Immature natural killer cell (primary cell): Measurements from ENCODE around the gene EXOC3L1. TPM values are rescaled to one million over a fixed set of nuclear protein-coding genes. Genes with fewer than 3 reads are reported as not detected.

ENCODE experiments used
- DNase-seq, 3 donors: peaks; one replicate each; pipeline ENCODE4 v3.0.0; 2022; ENCODE audit warnings: mixed read lengths in 1 of 3
- H3K27ac Mint-ChIP-seq, 6 donors: one replicate each; pipeline ENCODE4 v1.8.0; 2020; ENCODE audit warnings: mixed read lengths in 6 of 6, mild to moderate bottlenecking in 5 of 6, inconsistent platforms in 4 of 6, moderate library complexity in 3 of 6
- H3K27me3 Mint-ChIP-seq, 3 donors: one replicate each; pipeline ENCODE4 v1.8.0; 2020 to 2021; ENCODE audit warnings: low read depth in 3 of 3, mild to moderate bottlenecking in 3 of 3, mixed read lengths in 3 of 3, moderate library complexity in 3 of 3, inconsistent platforms in 1 of 3
- H3K36me3 Mint-ChIP-seq, 3 donors: one replicate each; pipeline ENCODE4 v1.8.0; 2020; ENCODE audit warnings: mixed read lengths in 3 of 3, inconsistent platforms in 2 of 3, mild to moderate bottlenecking in 2 of 3
- H3K4me1 Mint-ChIP-seq, 2 donors: one replicate each; pipeline ENCODE4 v1.8.0; 2020; ENCODE audit warnings: inconsistent platforms in 2 of 2, mild to moderate bottlenecking in 2 of 2, mixed read lengths in 2 of 2, moderate library complexity in 1 of 2
- H3K4me3 Mint-ChIP-seq, 5 donors: one replicate each; pipeline ENCODE4 v1.8.0; 2020; ENCODE audit warnings: mild to moderate bottlenecking in 5 of 5, mixed read lengths in 5 of 5, inconsistent platforms in 3 of 5, moderate library complexity in 3 of 5
- H3K9me3 Mint-ChIP-seq, 6 donors: one replicate each; pipeline ENCODE4 v1.8.0; 2020; ENCODE audit warnings: mild to moderate bottlenecking in 6 of 6, mixed read lengths in 6 of 6, inconsistent platforms in 4 of 6, moderate library complexity in 3 of 6
- polyA plus RNA-seq, 3 donors: library from polyadenylated mRNA; unstranded; fragments of 300-500 nt; fragmentation: Illumina TruSeq; gene quantifications; one replicate each; pipeline ENCODE4 v1.2.3, GENCODE V29; 2021

EXOC3L1 gene
- polyA plus RNA-seq, 3 donors from 2014 or later: not detected

GRCh38 chr16:67187175-67187890 is 2.6 kb downstream of the EXOC3L1 start:
- Mint-ChIP-seq H3K27ac (no peak overlapping the region), H3K27me3 (peaks cover 7 to 8% (median 7%) of the 10 kb centered on the region in 3 donors), H3K4me1 (peaks cover 17 to 21% of the 10 kb centered on the region in 2 donors), H3K9me3 (no peaks in the 10 kb centered on the region), H3K36me3 (no peaks in the 10 kb centered on the region), H3K4me3 (no peak overlapping the region)
- DNase-seq: no peak

- H3K4me3 Mint-ChIP-seq: no peak overlapping the region
- H3K27me3 Mint-ChIP-seq: peaks cover 4 to 7% (median 7%) of the 10 kb centered on the region in 3 donors
- DNase-seq: no peak
- H3K36me3 Mint-ChIP-seq: no peaks in the 10 kb centered on the region
- H3K27ac Mint-ChIP-seq: no peak overlapping the region
- peaks cover 13 to 15% of the 10 kb centered on the region in 2 donors for H3K4me1 Mint-ChIP-seq
- no peaks in the 10 kb centered on the region for H3K9me3 Mint-ChIP-seq
These were observed 3.4 kb downstream of the EXOC3L1 start for GRCh38 chr16:67186550-67186950.

DNA sequence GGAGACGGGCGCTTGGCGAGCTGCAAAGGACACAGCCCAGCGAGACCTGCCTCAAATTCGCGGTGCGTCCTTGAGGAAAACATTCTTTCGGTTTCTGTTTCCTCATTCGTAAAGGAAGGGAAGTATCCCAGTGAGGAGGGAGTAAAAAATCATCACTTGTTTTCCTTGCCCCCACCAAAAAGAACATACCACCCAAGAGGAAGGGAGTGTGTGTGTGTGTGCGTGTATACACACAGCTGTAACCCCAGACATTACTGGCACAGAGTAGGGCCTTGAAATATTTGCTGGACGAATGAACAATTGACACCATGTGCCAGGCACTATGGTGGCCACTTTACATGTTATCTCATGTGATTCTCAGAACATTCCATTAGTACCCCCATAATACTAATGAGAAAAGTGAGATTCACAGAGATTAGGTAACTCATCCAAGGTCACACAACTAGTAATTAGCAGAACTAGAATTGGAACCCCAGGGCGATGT is 4.2 kb downstream of the EXOC3L1 start:
- no peak for DNase-seq
- Mint-ChIP-seq H3K9me3 (no peaks in the 10 kb centered on the region), H3K27ac (peak overlapping the region in 2 of 6 donors; percentile 40 to 82), H3K27me3 (peaks cover 4 to 7% (median 7%) of the 10 kb centered on the region in 3 donors), H3K4me3 (peak overlapping the region; percentile 88 to 93 (median 91)), H3K4me1 (peaks cover 10% of the 10 kb centered on the region in 2 donors), H3K36me3 (no peaks in the 10 kb centered on the region)

DNA sequence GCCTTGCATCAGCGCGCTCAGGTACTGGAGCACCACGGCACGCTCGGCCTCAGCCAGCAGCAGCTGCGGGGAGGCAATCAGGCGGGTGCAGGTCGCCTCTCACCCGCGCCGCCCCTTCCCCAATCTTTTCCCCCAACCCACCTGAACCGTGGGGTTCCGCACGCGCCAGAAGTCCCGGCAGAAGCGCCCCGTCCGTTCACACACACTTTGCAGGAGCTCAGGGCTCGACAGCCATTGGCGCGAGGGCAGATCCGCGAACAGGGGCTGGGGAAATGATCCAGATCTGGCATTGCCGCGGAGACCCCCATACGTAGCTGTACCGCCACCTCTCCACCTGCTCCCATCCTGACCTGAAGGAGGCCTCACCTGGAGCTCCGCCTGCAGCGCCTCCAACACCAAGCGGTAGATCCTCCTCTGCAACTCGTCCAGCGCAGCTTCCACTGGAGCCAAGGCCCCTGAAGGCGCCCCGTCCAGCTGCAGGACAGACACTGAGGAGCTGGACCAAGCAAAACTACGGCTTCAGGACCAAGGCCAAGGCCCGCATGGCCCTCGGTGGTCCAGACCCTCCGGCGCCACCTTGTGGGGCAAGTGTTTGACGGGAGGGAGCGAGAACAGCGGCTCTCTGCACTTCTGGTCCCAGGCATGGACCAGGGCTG is 4.8 kb downstream of the EXOC3L1 start:
- Mint-ChIP-seq H3K4me3 (peak overlapping the region; percentile 88 to 93 (median 91)), H3K4me1 (peaks cover 10% of the 10 kb centered on the region in 2 donors), H3K27me3 (peaks cover 2 to 7% (median 7%) of the 10 kb centered on the region in 3 donors), H3K36me3 (no peaks in the 10 kb centered on the region), H3K27ac (peak overlapping the region; percentile 30 to 82 (median 56)), H3K9me3 (no peaks in the 10 kb centered on the region)
- DNase-seq: peak; percentile 79 to 82 (median 79)

- Mint-ChIP-seq H3K27me3 (peaks cover 2 to 11% (median 7%) of the 10 kb centered on the region in 3 donors), H3K27ac (no peak overlapping the region), H3K4me1 (peaks cover 10% of the 10 kb centered on the region in 2 donors), H3K9me3 (no peaks in the 10 kb centered on the region), H3K4me3 (peak overlapping the region in 4 of 5 donors; percentile 4 to 74 (median 40)), H3K36me3 (no peaks in the 10 kb centered on the region)
- no peak for DNase-seq
These were observed 5.4 kb downstream of the EXOC3L1 start for GRCh38 chr16:67184453-67184994.

DNA sequence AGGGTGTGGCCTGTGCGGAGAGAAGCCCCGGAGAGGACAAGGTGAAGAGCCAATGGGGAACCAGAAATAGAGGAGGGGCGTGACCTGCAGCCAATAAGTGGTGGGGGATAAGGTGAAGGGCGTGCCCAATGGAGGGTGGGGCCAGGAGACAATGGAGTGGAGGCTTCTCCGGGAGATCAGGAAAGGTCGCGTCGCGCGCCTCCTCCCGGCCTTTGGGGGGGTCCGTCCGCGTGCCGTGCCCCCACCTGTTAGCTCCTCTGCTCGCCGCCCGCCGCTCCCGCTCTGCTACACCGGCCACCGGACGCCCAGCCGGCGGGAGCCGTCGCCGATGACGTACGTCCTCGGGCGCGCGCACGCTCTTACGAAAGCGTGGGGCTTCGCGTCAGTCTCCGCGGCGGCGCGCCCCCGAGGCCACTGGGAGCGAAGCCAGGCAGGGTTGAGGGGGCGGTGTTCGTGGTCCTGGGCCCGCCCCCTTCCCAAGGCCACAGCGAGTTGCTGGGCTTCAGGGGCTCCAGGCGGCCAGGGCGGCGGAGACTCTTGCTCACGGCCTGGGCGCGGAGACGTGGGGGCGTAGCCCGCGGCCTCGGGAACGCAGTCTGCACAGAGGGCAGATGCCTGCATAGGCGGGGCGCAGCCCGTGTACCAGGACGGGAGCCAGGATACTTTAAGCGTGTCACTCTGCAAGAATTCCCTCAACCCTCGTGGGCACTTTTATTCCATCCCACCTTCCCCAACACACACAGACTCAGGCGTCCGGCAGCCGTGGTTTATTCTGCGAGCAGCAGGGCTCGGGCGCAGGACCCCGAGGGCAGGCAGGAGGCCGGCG is 6.1 kb downstream of the EXOC3L1 start, which contains the start of gene MATCAP1:
TSS of gene MATCAP1 (minus strand) at position 337 of the 826 bp plus-strand sequence. CDS start 3,353 bp downstream, outside the sequence.
- H3K27me3 Mint-ChIP-seq: peaks cover 2 to 9% (median 7%) of the 10 kb centered on the region in 3 donors
- H3K4me1 Mint-ChIP-seq: peaks cover 10% of the 10 kb centered on the region in 2 donors
- H3K4me3 Mint-ChIP-seq: peak within 1 kb of the TSS in 4 of 5 donors; percentile 4 to 74 (median 40)
- peak within 1 kb of the TSS in 1 of 6 donors; percentile 45 for H3K27ac Mint-ChIP-seq
- peak; percentile 93 to 96 (median 95) for DNase-seq
- no peaks in the 10 kb centered on the region for H3K9me3 Mint-ChIP-seq
- no peaks in the 10 kb centered on the region for H3K36me3 Mint-ChIP-seq

GRCh38 chr16:67183284-67183626 is 6.7 kb downstream of the EXOC3L1 start:
- Mint-ChIP-seq H3K36me3 (no peaks in the 10 kb centered on the region), H3K4me1 (peaks cover 10 to 13% of the 10 kb centered on the region in 2 donors), H3K27ac (no peak overlapping the region), H3K9me3 (no peaks in the 10 kb centered on the region), H3K4me3 (no peak overlapping the region), H3K27me3 (peaks cover 2 to 9% (median 7%) of the 10 kb centered on the region in 3 donors)
- DNase-seq: no peak

- Mint-ChIP-seq H3K9me3 (no peaks in the 10 kb centered on the region), H3K36me3 (no peaks in the 10 kb centered on the region), H3K27me3 (peaks cover 2 to 11% (median 7%) of the 10 kb centered on the region in 3 donors), H3K4me1 (peaks cover 16 to 19% of the 10 kb centered on the region in 2 donors), H3K4me3 (no peak overlapping the region), H3K27ac (no peak overlapping the region)
- no peak for DNase-seq
These were observed 7.6 kb downstream of the EXOC3L1 start for GRCh38 chr16:67182288-67182687.

GRCh38 chr16:67181346-67181745 is 8.6 kb downstream of the EXOC3L1 start:
- no peak for DNase-seq
- Mint-ChIP-seq H3K9me3 (no peaks in the 10 kb centered on the region), H3K36me3 (no peaks in the 10 kb centered on the region), H3K27me3 (peaks cover 4 to 14% (median 7%) of the 10 kb centered on the region in 3 donors), H3K27ac (no peak overlapping the region), H3K4me1 (peaks cover 20 to 21% of the 10 kb centered on the region in 2 donors), H3K4me3 (no peak overlapping the region)

DNA sequence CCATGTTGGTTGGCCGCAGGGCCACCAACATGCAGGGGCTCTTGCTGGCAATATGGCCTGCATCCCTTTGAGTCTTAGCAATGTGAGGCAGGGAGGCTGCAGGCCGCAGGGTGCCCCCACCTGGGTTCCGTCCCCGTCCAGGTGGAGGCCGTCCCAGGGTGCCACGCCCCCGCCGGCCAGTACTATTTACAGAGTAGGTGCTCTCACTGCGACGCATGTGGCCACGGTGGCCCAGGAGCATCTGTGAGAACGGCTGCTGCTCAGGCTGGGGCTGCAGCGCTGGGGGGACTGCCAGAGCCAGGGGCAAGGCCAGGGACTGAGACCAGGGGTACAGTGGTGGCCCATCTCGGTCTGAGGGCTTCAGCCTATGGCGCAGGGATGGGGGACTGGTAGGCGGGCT is 9.8 kb downstream of the EXOC3L1 start:
- Mint-ChIP-seq H3K36me3 (no peaks in the 10 kb centered on the region), H3K9me3 (no peaks in the 10 kb centered on the region), H3K4me3 (no peak overlapping the region), H3K27ac (no peak overlapping the region), H3K4me1 (peaks cover 17 to 23% of the 10 kb centered on the region in 2 donors), H3K27me3 (peaks cover under 1 to 14% (median 3%) of the 10 kb centered on the region in 3 donors)
- DNase-seq: no peak

- no peak for DNase-seq
These were observed 10.4 kb downstream of the EXOC3L1 start for GRCh38 chr16:67179421-67180080.

DNA sequence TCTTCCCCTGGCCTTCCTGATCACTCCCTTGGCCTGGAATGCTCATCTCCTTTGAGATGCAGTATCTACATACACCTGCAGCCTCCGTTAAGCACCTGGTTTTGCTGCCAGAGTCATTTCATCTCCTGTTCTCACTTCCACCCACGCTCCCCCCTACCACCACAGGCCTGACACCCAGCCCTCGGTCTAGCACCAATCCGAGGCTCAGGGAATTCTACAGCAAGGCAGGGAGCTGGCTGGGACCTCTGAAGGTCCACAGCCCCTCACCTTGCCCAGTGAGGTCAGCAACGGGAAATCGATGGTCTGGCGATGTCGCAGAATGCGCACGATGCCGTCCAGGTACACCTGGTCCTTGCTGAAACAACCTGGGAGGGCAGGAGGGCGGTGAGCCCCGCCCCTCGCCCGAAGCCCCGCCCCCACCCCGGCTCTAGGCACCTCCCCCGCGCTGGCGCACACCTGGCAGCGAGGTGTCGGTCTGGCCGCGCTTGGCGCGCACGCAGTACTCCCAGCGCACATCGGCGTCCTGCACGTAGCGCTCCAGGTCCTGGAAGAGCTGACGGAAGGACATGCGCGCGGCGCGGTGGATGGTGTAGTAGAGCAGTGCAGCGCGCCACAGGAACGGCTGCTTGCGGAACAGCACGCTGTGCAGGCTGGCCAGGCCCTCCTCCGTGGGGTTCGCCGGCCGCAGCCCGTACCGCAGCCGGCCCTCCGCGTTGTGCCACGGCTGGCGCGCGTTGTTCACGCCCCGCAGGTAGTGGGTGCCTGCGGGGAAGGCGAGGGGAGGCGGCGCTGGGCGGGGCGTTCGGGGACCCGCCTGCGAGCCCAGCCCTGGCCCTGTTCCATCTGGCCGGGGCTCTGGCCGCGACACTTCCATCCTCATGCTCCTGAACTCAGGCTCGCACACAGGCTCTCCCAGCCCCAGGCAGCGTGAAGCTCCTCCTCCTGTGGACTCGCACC is 11.9 kb downstream of the EXOC3L1 start:
- peaks cover 6 to 14% (median 6%) of the 10 kb centered on the region in 3 donors for H3K27me3 Mint-ChIP-seq
- H3K4me3 Mint-ChIP-seq: peak overlapping the region; percentile 48 to 78 (median 75)
- DNase-seq: peak in 2 of 3 donors; percentile 30 to 41
- H3K9me3 Mint-ChIP-seq: no peaks in the 10 kb centered on the region
- H3K4me1 Mint-ChIP-seq: peaks cover 28 to 34% of the 10 kb centered on the region in 2 donors
- no peaks in the 10 kb centered on the region for H3K36me3 Mint-ChIP-seq
- H3K27ac Mint-ChIP-seq: peak overlapping the region in 3 of 6 donors; percentile 23 to 50 (median 42)

More at GRCh38 chr16:67179421-67180080, 10.4 kb downstream of the EXOC3L1 start:
- H3K4me1 Mint-ChIP-seq: peaks cover 17 to 22% of the 10 kb centered on the region in 2 donors
- no peaks in the 10 kb centered on the region for H3K9me3 Mint-ChIP-seq
- peaks cover 0 to 14% (median 2%) of the 10 kb centered on the region in 3 donors for H3K27me3 Mint-ChIP-seq
- no peak overlapping the region for H3K4me3 Mint-ChIP-seq
- H3K36me3 Mint-ChIP-seq: no peaks in the 10 kb centered on the region
- H3K27ac Mint-ChIP-seq: no peak overlapping the region
